ENCODE results near the gene CDH23.

GRCh38 chr10:71658467-71658745 lies 261.7 kb downstream of the CDH23 start:
- no peak for TF ChIP-seq CTCF (IDR thresholded peaks at IDR 0.05)
- TF ChIP-seq POLR2A (IDR thresholded peaks at IDR 0.05) = no peak

Data from adrenal gland (tissue), 5 donors.